Panc1 (cell line): ENCODE results near the gene LPIN1. TPM values are rescaled to one million over a fixed set of nuclear protein-coding genes. Genes with fewer than 3 reads are reported as not detected.

Experiments used
- ATAC-seq: fragments of 200-7000 bp; cut with Tn5 transposase; 2 replicates; pipeline ENCODE4 v1.9.1; 2020; ENCODE audit warnings: mild to moderate bottlenecking, moderate library complexity
- BruUV-seq: library from RNA; stranded (reverse); fragments of 400-500 nt; replicated peaks from 2 replicates; lab custom pipeline; 2021; lab: Mats Ljungman, UMichigan
- CTCF ChIA-PET: fragments of 300-600 bp; sonication (Branson Sonifier 250); formaldehyde crosslinking; loops from one replicate; lab custom pipeline; 2022; ENCODE audit warnings: antibody characterized with exemption; lab: Charles Lee
- POLR2A ChIA-PET: fragments of 300-600 bp; sonication (Branson Sonifier 250); formaldehyde crosslinking; loops from one replicate; lab custom pipeline; 2022; ENCODE audit warnings: antibody characterized with exemption; lab: Charles Lee
- DNase-seq: peaks from one replicate; pipeline ENCODE4 v3.0.0-alpha.2; 2010; ENCODE audit warnings: low read depth, low spot score
- H3K27ac ChIP-seq: 2 replicates; pipeline ENCODE4 v1.5.1; 2011; ENCODE audit warnings: mild to moderate bottlenecking, low read length, inconsistent platforms
- H3K27me3 ChIP-seq: fragments of 200-500 bp; sonication (Bioruptor generic); 2 replicates; pipeline ENCODE4 v1.6.0; 2014; ENCODE audit warnings: low read length, inconsistent platforms; ENCODE audit not compliant: control insufficient read depth, insufficient read depth
- H3K36me3 ChIP-seq: fragments of 200-500 bp; sonication (Bioruptor generic); 2 replicates; pipeline ENCODE4 v1.5.1; 2014; ENCODE audit warnings: inconsistent platforms, mild to moderate bottlenecking, low read length, moderate library complexity; ENCODE audit not compliant: control insufficient read depth, insufficient read depth
- H3K4me1 ChIP-seq: 2 replicates; pipeline ENCODE4 v1.5.1; 2011; ENCODE audit warnings: inconsistent platforms, mild to moderate bottlenecking, low read length, moderate library complexity; ENCODE audit not compliant: control insufficient read depth, insufficient read depth
- H3K4me3 ChIP-seq, 2 experiments: 2 replicates each; pipeline ENCODE4 v1.5.1; 2011 to 2012; ENCODE audit warnings: low read depth in 2 of 2, low read length in 2 of 2, mild to moderate bottlenecking in 2 of 2, inconsistent platforms in 1 of 2, moderate library complexity in 1 of 2
- H3K9me3 ChIP-seq: fragments of 200-500 bp; sonication (Bioruptor generic); 2 replicates; pipeline ENCODE4 v1.5.1; 2014; ENCODE audit warnings: low read depth, mild to moderate bottlenecking, inconsistent platforms, low read length, moderate library complexity; ENCODE audit not compliant: control insufficient read depth, insufficient read depth
- CTCF ChIP-seq: fragments of 450-650 bp; IDR thresholded peaks from 2 replicates; pipeline ENCODE4 v1.5.1; 2017; ENCODE audit warnings: mild to moderate bottlenecking
- POLR2AphosphoS5 ChIP-seq: IDR thresholded peaks from 2 replicates; pipeline ENCODE4 v1.6.1; 2012; ENCODE audit warnings: mild to moderate bottlenecking, low read depth, low read length, moderate library complexity
- REST ChIP-seq, 2 experiments: IDR thresholded peaks; 2 replicates each; pipeline ENCODE4 v1.6.1; 2011 to 2012; ENCODE audit warnings: low read depth in 2 of 2, control low read depth in 1 of 2, low read length in 1 of 2, mild to moderate bottlenecking in 1 of 2, moderate library complexity in 1 of 2; ENCODE audit not compliant: insufficient read depth in 1 of 2
- SIN3A ChIP-seq: IDR thresholded peaks from 2 replicates; pipeline ENCODE4 v1.6.1; 2012; ENCODE audit warnings: low read depth, mild to moderate bottlenecking, low read length, moderate library complexity, borderline replicate concordance; ENCODE audit not compliant: insufficient read depth
- TCF7L2 ChIP-seq: IDR thresholded peaks from 2 replicates; pipeline ENCODE4 v1.6.1; 2011; ENCODE audit warnings: mild to moderate bottlenecking, low read depth, low read length, inconsistent platforms
- in situ Hi-C: cut with HindIII; loops from 2 replicates; pipeline ENCODE4 v1.10.0; 2016; ENCODE audit warnings: low sequenced_read_pairs, low pct_unique_long_range_greater_than_20kb
- intact Hi-C: fragments of 100-400 bp; cut with micrococcal nuclease; formaldehyde crosslinking; loops from one replicate; pipeline ENCODE4 v1.10.0; 2022; ENCODE audit not compliant: unreplicated experiment
- total RNA-seq: library from RNA; stranded (reverse); gene quantifications from one replicate; pipeline ENCODE4 v1.2.1, GENCODE V29; 2021; ENCODE audit not compliant: unreplicated experiment

Gene LPIN1
- total RNA-seq, 1 experiment from 2014 or later = 51.8 TPM

- DNase-seq (no peak), ATAC-seq (no peak)
- H3K4me1 ChIP-seq = peaks cover 10% of the 10 kb centered on the region
- CTCF ChIA-PET = no interaction called here
- TF ChIP-seq CTCF = no peak
- no peak for TF ChIP-seq TCF7L2
- no peak for TF ChIP-seq SIN3A
- TF ChIP-seq REST (IDR thresholded peaks at IDR 0.05; ENCODE audit: insufficient read depth in 1 of 2, low read depth in 2 of 2, low read length in 1 of 2) = no peak
- no peak overlapping the region for H3K27ac ChIP-seq
- intact Hi-C loops = loop anchor here (10.0 kb wide), 1 partner anchor 479 kb away; no protein-coding TSS in a partner anchor
- no peaks in the 10 kb centered on the region for H3K9me3 ChIP-seq
- H3K36me3 ChIP-seq = no peaks in the 10 kb centered on the region
- no peaks in the 10 kb centered on the region for H3K27me3 ChIP-seq
- H3K4me3 ChIP-seq = no peak overlapping the region
- in situ Hi-C loops = no loop called here
- BruUV-seq = no TSS peak
- POLR2A ChIA-PET = no interaction called here
These were observed 89.0 kb downstream of the LPIN1 start for GRCh38 chr2:11835403-11835802.

GRCh38 chr2:11836647-11837219 lies 90.3 kb downstream of the LPIN1 start:
- Histone ChIP-seq H3K4me1 (no peaks in the 10 kb centered on the region), H3K9me3 (no peaks in the 10 kb centered on the region), H3K27ac (no peak overlapping the region), H3K36me3 (no peaks in the 10 kb centered on the region), H3K27me3 (no peaks in the 10 kb centered on the region), H3K4me3 (no peak overlapping the region)
- CTCF ChIA-PET = no interaction called here
- TF ChIP-seq SIN3A (no peak), POLR2AphosphoS5 (no peak), CTCF (no peak)
- intact Hi-C loops = loop anchor here (10.0 kb wide), 1 partner anchor 478 kb away; no protein-coding TSS in a partner anchor
- BruUV-seq = no TSS peak
- no peak for ATAC-seq
- in situ Hi-C loops = no loop called here
- POLR2A ChIA-PET = no interaction called here
- DNase-seq = no peak
